CD1c-positive myeloid dendritic cell (primary cell): Measurements from ENCODE around the gene PLA2G4A.
"Not testable (repeated sequence)": the region's sequence is repeated elsewhere in the genome, so short reads cannot be mapped to it uniquely, and the experiment has no call there.

Experiments
- DNase-seq: peaks from one replicate; pipeline ENCODE4 v3.0.0-alpha.2; 2016; ENCODE audit errors: extremely low spot score

Gene PLA2G4A

DNA sequence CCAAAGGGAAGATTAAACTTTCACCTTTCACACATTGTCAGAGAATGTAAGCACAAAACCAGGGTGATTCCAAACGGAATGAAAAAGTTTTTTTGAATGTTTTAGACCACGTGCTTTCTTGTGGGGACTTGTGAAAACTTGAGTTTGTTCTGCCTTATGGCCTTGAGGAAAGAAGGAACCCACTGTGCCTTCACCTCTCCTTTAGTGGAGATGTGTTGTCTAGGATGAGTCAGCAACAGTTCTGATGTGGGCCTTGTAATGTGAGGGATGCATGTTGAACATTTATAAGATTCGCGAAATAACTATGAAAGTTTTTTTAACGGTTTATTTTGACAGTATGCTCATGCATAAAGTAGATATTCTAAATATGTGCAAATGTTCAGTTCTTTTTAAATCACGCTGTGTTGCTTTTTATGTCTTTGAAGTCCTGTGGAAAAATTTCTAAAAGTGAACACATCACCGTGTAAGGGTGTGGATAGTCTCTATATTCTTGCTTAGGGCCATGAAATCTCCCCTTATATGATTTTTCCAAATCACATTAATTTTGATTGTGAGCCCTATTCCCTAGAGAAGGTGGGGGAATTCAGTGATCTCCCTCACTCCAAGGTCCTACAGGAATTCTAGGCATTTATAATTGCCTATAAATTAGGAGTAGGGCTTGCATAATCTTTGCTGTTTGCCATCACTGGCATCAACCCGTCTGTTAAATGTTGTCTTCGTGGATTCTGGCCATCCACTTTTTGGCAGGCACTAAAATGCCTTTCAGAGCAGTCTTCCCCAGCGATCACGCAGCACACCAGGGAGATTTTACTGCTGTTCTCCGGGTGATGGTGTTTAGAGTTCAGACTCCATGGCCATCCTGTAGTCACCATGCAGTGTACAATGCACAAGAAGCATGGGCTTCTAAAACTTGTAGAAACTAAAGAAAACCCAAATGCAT lies 47.4 kb downstream of the PLA2G4A start:
- no peak for DNase-seq

DNA sequence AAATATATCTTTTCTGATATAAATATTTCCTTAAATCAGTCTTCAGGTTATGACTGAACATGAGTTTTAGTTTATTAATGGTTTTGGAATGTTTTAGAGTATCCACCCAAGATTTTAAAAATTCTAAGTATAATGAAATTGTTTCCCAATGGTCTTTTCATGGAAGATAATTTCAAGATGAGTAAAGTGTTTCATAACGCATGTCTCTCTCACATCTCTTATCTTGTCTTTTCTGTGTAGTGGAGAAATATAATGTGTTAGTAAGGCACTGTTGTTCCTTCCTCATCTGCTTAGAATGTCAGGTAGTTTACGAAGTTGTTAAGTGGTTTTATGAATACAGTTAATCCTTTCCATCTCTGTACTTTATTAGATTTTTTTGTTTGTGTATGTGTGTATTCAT lies 49.6 kb downstream of the PLA2G4A start:
- DNase-seq, result no peak

DNA sequence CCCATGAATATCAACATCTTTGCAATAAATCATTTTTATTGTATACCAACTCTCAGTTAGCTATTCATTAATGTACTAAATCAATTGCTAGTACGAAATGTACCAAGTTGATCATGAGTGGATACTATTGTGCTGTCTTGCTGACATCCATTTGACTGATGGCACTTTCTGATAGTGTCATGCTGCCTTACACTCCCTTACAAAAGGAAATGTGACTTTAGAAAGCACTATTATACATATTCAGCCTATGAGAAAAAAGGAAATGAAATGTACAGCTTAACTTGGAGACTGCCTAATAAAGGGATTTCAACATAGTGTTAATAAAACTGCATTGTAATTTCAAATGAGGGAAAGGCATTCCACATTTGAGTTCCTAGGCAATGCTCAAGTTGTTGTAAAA lies 52.2 kb downstream of the PLA2G4A start:
- peak; percentile 20 for DNase-seq

DNA sequence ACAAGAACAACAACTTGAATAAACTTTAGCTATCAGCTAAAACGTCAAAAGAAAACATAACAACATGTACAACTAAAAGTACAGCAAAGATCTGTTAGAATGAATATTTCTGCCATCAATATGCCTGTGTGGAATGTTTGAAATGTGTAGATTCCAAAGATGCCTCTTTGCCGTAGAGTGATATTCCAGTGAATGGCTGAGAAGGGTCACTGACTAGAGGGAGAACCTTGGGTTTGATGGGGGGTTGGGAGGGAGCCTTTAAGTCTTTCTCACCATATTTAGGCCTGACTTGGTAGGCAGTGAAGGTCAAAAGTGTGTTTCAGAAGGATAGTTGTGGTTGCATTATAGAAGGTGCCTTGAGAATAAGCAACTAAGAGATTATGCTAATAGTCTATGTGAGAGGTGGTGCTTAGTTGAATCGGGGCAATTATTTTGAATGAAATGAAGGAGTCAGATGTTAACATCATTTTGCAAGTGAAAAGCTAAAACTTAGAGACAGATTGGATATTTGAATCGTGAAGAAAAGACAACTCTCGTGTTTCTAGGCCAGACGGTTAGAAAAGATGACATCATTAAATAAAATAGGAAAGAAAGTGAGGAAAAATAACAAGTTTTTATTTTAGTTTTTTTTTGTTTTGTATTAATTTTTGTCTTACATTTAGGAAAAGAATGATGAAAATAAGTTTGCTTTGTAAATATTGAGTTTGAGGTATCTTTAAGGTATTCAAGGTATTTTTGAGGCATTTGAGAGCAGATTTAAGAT lies 53.8 kb downstream of the PLA2G4A start:
- no peak for DNase-seq

DNA sequence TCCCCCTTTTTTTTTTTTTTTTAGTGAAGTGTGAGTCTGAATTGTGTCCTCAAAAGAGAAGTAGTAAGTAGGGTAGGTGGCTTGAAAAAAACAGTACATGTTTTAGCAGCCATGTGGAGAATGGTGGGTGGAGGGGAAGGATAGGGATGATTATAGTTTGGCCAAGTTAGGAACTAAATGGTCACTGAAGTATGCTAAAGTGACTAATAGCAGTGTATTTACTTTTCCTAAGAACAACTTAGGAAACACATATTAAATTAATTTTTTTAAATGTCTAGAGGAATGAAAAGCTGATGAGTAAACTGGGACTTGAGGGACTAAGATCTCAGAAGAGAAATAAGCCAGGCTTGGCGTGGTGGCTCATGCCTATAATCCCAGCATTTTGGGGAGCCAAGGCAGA lies 55.5 kb downstream of the PLA2G4A start:
- peak; percentile 72 for DNase-seq

DNA sequence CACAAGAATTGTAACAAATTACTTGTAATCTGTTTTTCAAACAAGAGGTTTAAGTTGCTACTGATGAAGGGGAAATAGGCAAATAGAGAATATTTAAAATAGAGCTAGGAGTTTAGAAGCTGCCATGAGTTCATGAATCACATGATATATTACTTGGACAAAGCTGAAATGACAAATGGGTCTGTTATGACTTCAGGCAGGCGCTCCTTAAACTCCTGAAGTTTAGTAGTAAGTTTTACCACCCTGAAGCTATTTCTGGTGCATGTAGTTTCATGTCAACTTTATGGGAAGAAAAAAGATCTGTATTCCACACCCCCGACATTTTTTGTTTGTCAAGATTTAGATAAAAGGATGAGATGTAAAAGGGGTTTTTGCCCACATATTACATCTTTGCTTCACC lies 58.5 kb downstream of the PLA2G4A start:
- no peak for DNase-seq

DNA sequence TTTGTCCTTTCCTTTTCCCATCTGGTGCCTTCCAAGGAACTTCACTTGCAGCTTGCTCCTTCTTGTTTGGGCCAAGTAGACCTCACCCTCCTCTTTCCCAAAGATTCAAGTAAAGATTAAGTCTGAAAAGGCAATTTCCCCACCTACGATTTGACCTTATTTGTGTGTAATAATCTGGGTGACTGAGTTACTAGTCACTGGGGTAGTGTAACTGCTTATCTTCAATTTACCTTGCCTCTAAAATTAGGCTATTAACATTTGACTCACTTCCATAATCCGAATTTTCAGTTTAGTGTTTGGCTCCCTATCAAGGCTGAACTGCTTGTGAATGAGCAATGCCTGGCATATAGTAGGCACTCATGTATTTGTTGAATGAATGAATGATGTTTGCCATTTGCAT lies 59.6 kb downstream of the PLA2G4A start:
- no peak for DNase-seq

DNA sequence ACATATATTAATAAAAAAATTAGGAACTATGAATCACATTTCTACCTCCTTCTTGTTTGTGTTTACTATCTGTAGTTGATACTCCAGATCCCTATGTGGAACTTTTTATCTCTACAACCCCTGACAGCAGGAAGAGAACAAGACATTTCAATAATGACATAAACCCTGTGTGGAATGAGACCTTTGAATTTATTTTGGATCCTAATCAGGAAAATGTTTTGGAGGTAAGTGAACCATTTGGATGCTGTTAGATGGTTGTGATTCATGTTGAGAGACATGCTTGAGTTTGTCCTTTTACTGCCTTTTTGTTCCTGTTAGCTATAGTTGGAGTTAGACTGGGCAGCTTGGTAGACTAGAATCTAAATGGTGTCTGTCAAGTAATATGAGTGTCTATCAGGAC lies 64.2 kb downstream of the PLA2G4A start:
- DNase-seq, result no peak

DNA sequence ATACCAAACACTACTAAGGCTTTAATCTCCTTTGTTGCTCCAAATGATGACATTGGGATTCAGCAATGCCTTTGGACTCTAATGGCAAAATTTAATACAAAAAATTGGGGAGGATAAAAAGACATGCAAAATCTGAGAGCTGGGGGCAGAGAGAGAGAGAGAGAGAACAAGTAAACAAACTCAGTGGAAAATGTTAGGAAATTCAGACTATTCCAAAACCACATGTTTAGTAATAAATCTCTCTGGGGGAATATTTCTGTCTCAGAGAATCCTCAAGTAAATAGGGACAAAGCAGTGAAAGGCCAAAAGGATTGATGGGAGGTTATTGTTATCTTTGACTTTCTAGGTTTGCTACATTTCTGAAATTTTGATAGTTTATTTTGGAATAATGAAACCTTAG lies 65.7 kb downstream of the PLA2G4A start:
- DNase-seq, result no peak

DNA sequence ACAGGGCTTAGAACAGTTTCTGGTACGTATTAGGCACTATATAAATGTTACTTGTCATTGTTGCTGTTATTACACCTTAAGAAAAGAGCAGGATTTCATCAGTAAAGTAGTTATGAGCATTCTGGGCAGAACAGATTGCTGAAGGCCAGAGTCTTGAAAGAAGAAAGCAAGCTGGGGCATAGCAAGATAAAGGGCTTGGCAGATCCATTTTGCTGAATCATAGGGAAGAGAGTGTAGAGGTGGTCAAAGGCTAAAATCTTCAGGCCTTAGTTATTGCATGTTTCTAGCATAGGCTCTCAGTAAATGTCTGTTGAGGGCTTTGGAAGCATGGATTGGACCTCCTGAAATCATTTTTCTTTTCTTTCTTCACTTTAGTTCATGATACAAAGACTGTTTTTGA lies 67.5 kb downstream of the PLA2G4A start:
- DNase-seq, result no peak

DNA sequence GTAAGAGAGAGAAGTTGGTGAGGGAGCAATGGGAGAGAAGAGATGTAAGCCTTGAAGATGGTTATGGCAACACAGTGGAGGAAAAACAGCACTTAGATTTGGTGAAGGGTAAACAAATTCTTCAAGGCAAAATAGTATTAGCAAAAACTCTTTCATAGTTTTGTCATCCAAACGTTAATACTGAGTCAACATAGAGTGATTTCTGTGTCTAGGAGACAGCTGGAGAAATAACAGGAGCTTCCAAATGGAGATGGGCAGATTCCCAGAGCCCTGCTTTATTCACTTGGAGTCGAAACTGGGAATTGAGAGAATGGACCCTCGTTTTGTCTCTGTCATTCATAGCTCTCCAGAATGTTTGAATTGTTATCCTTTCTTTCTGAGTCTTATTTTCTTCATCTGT lies 68.3 kb downstream of the PLA2G4A start:
- DNase-seq, result no peak

DNA sequence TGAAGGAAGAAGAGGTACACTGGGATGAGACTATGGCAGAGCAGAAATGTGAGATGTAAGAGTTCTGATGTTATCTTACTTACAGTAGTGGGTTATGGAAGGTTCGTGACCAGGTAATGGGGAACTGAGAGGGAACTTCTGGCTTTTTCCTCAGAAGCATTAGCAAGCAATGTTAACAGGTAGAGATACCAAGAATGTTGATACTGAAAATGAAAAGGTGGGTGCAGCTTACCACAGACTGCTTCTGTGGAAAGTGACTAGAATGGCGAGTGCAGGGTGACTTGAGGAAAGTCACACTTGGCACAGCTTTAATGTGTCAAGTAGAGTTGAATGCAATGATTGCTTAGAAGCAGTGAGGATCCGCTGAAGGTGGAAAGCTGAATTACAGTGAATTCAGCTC lies 70.8 kb downstream of the PLA2G4A start:
- no peak for DNase-seq

DNA sequence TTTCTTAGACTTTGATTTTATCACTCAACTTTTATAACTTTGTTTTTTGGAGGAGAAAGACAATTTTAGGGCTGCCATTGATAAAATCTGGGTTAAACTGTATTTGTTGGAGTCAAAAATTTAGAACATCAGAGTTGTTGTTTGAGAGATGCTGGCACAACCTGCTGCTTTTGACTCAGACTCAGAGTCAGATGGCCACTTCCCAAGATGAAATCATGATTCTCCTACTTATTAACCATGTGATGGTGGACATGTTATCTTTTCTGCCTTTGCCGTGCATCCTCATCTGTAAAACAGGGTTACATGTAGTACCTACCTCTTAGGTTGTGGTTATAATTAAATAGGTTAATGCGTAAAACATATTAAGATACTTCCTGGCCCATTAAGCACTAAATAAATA lies 71.2 kb downstream of the PLA2G4A start:
- no peak for DNase-seq

DNA sequence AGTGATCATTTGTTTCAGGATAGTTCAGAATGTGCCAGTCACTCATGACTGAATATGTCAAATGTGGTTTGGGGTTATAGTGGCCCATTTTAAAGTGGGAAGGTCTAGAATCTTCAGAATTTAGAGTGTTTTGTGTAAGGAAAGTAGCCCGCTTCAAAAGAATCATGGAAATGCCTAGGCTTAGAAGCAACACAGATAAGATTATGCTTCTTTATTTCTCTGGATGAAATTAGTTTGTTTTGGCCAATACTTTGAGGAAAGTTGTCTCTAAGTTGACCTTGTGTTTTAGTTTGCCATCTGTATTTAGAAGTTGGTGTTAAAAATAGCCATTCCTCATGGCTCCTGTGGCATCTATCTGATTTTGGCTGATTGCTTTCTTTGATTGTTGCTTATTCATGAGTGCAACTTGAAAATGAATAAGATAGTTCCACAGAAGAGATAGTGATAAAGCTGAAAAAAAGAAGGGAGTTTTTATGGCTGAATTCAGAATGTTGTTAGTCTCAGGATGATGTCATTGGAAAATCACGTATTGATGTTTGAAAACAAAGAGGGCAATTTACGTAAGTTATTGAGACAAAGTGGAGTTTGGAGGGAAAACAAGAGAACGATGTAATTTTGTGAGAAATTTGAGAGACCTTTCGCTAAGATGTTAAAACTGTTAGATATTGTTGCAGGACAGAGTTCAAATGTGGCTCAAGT lies 71.9 kb downstream of the PLA2G4A start:
- DNase-seq, result no peak

DNA sequence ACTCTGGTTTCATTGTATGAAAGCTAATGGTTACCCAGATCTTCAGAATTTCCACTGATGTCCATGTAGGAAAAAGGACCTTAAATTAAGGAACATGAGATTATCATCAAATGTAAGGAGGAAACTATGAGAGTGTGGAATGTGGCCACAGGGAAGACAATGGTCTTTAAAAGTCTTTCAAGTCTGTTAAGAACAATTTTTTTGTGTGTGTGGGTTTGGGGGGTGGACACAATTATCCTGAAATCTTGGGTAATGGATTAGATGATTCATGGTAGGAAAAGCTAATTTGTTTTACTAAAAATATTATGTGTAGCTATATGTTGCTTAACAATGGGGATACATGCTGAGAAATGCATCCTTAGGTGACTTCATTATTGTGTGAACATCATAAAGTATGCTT lies 72.9 kb downstream of the PLA2G4A start:
- DNase-seq, result no peak

DNA sequence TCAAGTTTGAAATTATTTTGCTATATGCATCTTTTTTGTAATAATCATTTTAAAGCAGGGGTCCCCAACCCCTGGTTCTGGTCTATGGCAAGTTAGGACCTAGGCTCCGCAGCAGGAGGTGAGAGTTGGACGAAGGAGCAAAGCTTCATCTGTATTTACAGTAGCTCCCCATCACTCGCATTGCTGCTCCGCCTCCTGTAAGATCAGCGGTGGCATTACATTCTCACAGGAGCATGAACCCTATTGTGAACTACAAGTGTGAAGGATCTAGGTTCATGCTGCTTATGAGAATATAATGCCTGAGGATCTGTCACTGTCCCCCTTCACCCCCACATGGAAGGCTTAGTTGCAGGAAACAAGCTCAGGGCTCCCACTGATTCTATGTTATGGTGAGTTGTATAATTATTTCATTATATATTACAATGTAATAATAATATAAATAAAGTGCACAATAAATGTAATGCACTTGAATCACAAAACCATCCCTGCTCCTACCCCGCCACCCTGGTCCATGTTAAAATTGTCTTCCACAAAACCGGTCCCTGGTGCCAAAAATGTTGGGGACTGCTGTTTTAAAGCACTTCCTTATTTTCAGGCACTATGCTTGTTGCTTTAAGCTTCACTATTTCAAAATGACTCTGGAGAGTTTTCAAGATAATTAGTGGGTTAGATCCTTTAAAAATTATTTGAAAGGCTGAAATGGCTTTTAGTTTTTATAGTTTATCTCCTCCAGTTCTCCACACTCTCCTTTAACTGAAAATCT lies 74.8 kb downstream of the PLA2G4A start:
- DNase-seq, result peak; percentile 48

DNA sequence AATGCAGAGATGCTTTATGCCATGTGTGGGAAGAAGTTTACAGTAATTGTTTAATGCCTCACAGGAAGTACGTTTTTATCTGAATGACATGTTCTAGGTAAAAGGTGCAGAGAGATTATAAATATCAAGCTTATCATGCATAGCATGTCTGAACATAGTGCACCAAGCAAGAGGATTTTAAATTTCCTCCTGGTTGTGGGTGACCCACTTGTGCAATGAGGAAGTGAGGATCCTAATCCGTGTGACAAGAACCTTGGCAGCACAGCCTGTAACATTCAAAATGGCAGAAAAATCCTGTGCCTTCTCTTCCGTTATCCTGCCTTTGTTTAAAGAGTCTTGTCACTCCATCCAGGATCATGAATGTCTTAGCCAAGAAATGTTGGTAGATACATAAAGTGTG lies 75.6 kb downstream of the PLA2G4A start:
- peak; percentile 53 for DNase-seq

DNA sequence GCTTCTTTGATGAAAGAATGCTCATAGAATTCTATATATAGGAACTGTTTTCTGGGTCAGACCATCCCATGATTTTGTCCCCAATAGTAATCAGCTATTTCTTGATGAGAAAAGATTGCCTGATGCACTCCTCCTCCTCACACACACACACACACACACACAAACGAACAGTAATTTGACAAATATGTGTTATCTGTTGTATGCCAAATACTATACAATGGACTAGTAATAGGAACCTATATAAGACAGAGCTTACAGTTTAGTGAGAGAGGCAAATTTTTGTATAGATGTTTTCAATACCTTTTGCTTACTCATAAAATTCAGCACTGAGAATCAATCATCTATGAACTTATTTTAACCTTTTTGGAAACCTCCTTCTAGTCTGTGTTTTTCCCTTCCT lies 76.8 kb downstream of the PLA2G4A start:
- no peak for DNase-seq

DNA sequence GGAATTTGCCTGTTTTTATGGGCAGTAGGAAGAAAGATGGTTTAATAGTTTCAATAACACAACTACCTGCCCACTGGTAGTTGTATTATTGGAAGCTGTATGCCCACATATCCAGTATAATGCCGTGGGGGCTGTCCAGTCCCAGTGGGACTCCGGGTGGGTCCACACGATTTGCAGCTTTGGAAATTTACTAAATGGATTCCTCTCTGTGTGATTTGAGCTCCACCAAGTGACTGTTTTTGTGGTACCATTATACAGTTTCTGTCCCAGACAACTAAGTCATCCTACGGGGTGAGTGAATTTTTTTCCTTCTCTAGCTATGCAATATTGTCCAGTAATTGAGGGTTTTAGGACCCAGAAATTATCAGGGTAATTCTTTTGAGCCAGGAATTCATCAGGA lies 86.8 kb downstream of the PLA2G4A start:
- no peak for DNase-seq

DNA sequence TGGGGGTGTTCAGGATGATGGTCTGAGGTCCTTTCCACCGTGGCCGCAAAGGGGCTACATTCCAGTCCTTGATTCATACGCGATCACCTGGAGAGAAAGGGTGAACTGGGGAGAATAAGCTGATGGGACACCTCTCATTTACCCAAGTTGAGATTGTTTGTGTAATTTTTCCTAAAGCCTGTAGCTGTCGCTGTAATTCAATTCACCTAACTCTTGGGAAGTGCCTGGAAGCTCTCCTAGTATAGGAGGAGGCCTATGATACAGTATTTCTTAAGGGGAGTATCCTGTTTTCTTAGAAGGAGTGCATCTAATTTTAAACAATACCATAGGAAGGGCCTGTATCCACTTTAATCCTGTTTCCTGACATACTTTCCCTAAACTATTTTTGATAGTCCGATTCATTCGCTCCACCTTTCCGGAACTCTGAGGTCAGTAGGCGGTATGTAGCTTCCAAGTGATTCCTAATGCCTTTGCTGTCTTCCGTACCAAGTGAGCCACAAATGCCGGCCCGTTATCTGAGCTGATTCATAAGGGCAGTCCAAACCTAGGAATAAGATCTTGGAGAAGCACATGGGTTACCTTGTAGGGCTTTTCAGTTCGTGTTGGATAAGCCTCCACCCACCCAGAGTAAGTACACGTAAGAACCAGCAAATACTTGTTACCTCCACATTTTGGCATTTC lies 88.5 kb downstream of the PLA2G4A start:
- DNase-seq, result not testable (repeated sequence)

DNA sequence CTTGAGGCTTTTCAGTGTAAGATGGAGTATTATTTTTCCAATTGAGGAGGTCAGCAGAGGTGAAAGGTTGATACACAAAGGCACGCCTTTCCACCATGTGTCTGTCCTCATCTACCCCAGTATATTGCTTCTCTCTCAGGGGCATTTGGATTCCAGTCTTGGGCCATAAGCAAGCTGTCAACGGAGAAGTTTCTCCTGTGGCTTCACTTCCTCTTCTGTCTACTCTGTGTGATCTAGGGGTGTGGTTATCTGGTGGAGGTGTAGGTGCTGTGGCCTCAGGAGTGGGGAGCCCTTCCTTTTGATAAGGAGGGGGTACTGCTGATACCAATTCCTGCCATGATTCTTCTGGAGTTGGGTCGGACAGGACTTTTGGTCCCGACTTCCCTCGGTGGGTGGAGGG lies 92.6 kb downstream of the PLA2G4A start:
- peak; percentile 9 for DNase-seq
